IPS-11a (cell line): ENCODE measurements around the gene NLRP13.
"Not testable (repeated sequence)": the region's sequence is repeated elsewhere in the genome, so short reads cannot be mapped to it uniquely, and the experiment has no call there.

Experiments
- H3K4me3 ChIP-seq: one replicate; pipeline ENCODE4 v1.5.1; 2013; ENCODE audit warnings: low read depth, low read length, control low read depth

NLRP13 gene, protein sequence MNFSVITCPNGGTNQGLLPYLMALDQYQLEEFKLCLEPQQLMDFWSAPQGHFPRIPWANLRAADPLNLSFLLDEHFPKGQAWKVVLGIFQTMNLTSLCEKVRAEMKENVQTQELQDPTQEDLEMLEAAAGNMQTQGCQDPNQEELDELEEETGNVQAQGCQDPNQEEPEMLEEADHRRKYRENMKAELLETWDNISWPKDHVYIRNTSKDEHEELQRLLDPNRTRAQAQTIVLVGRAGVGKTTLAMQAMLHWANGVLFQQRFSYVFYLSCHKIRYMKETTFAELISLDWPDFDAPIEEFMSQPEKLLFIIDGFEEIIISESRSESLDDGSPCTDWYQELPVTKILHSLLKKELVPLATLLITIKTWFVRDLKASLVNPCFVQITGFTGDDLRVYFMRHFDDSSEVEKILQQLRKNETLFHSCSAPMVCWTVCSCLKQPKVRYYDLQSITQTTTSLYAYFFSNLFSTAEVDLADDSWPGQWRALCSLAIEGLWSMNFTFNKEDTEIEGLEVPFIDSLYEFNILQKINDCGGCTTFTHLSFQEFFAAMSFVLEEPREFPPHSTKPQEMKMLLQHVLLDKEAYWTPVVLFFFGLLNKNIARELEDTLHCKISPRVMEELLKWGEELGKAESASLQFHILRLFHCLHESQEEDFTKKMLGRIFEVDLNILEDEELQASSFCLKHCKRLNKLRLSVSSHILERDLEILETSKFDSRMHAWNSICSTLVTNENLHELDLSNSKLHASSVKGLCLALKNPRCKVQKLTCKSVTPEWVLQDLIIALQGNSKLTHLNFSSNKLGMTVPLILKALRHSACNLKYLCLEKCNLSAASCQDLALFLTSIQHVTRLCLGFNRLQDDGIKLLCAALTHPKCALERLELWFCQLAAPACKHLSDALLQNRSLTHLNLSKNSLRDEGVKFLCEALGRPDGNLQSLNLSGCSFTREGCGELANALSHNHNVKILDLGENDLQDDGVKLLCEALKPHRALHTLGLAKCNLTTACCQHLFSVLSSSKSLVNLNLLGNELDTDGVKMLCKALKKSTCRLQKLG

DNA sequence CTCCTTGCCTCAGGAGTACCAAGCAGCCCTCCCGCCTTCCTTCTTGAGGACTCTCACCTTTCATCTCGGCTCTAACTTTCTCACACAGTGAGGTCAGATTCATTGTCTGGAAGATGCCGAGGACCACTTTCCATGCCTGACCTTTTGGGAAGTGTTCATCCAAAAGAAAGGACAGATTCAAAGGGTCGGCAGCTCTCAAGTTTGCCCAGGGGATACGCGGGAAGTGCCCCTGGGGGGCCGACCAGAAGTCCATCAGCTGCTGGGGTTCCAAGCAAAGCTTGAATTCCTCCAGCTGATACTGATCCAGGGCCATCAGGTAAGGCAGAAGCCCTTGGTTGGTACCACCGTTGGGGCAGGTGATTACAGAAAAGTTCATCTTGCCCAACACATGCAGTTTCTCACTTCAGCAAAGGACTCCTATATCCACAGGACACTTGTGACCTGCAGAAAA, at the start of gene NLRP13:
Gene NLRP13, minus strand, starts transcription at position 401 of the 451 bp plus-strand sequence. Its CDS starts 25 bp downstream, at position 376.
- no peak within 1 kb of the TSS for H3K4me3 ChIP-seq

DNA sequence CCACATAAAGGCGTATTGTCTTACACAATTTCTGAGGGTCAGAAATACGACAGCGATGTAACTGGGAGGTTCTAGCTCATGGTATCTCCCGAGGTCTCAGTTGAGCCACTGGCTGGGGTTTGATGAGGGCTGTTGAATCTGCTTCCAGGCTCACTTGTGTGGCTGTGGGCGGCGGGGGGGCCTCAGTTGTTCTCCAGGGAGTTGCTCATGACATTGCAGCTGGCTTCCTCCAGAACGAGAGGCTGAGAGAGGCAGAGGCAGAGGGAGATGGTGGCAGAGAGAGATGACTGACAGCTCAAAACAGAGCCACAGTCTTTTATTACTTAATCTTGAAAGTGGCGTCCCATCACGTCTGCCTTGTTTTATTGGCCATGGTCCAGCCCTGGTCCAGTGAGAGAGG, 48.3 kb upstream of the NLRP13 start:
- H3K4me3 ChIP-seq: no peak overlapping the region

DNA sequence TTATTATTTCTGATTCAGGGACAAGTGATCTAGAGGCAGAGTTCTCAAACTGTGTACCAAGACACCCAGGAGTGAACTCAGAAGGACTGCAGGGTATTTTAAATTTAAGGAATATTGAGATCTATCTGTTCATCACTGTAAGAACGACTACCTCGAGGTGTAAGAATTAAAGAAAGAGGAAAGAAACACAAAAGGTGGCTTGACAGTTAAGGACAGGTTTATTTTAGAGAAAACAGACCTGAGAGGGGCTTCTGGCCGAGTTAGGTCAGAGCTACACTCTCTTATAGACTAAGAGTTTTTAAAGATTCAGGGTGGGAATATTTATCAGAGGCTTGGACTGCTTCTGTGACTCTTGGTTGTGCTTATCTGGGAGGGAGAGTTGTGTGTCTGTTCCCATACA, 41.8 kb upstream of the NLRP13 start:
- no peak overlapping the region for H3K4me3 ChIP-seq

DNA sequence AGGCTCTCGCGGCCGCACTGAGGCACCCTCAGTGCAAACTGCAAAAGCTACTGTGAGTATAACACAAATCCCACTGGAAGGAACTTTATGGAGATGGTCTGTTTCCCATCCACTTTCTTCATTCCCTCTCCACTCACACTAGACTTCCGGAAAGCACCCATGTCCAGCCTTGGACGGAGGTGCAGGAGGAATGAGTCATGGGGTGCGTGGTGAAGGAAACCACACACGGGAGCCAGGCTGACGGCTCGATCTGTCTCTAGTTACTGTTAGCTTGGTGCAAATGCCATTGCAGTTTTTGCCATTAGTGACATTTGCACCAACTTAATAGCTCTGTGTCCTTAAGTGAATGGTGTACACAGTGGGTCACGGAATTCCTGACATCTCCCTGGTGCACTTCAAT, 30.1 kb upstream of the NLRP13 start:
- no peak overlapping the region for H3K4me3 ChIP-seq

DNA sequence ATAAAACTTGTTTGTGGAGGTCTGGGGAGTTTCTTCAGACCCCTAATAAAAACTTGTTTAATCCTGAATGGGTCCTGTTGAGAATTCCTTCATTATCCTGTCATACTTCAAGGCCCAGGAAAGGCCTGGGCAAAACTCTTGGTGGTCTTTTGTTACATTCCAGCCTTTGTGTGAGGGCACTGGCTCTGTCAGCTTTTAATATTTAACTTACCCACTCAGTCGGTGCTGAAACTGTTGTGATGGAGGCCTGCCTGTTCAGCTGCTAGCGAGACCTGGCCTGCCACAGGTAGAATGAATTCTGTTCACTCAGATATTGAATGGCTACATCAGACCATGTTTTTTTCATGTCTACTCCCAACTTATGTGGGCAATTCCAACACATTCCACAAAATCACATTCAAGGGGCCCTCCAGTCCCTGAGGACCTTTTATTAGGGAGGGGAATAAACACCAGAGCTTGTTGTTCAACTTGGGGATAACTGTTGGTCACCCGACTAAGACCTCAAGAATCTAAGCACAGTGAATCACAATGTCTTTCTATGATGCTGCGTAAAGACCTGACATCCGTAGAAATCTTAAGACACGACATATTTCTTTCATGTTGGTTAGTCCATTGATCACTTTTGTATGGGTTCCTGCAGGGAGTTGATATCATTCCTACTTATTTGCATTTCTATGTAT, 28.0 kb upstream of the NLRP13 start:
- no peak overlapping the region for H3K4me3 ChIP-seq

DNA sequence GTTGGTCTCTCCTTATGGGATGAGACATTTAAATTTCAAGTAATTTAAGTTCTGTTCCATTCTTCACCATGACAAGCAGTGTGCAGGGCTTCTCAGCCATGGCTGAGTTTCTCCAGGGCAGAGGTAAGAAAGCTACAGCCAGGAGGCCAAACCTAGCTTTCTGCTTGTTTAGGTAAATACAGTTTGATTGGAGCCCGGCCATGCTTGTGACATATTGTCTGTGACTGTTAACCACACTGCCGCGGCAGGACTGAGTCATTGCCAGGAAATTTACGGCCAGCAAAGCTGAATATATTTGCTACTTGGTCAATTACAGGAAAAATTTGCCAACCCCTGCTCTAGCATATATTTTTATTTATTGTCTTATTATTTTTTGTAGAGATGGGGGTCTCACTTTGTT, 26.2 kb upstream of the NLRP13 start:
- no peak overlapping the region for H3K4me3 ChIP-seq

DNA sequence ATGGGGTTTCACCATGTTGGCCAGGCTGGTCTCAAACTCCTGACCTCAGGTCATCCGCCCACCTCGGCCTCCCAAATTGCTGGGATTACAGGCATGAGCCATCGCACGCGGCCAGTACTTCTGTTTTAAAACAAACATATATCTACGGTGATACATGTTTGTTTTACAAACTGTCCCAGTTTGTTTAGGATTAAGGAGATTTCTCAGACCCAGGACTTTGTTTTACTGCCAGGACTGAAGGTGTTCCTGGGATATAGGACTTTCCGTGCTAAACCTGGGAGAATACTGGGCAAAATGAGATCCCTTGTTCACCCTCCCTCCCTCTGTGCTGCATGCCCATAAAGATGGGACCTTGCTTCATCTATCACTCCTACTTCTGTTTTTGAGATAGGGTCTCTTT, 24.3 kb upstream of the NLRP13 start:
- H3K4me3 ChIP-seq: no peak overlapping the region

DNA sequence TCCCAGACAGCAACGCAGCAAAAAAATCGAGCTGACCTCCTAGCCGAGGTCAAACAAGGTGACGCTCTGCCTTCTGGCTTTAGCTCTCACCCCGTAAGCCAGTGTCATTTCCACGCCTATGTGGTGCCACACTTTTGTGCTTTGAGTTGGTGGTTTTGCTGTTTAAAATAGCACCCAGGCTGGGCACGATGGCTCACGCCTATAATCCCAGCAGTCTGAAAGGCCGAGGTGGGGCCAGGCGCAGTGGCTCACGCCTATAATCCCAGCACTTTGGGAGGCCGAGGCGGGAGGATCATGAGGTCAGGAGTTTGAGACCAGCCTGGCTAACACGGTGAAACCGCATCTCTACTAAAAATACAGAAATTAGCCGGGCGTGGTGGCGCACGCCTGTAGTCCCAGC, 18.4 kb upstream of the NLRP13 start:
- not testable (repeated sequence) for H3K4me3 ChIP-seq

DNA sequence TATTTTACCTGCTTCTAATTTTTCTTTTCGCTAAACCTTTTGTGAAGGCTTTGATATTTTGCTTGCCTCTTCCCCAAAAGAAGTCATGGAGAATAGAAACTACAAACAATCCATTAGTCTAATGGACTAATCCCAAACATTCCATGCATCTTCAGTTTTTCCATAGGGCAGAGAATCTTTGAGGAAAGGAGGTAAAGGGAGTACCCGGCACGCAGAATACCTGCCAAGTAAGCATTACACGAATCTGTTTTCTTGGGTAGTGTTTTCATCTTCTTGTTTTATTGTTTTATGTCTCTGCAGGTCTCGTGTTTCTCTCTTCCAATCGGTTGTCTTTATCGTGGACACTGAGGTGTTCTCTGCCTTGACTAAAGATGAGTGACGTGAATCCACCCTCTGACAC, 15.4 kb upstream of the NLRP13 start, which contains the start of gene NLRP8:
Gene NLRP8, plus strand, starts transcription at position 301 of the 400 bp plus-strand sequence.
- H3K4me3 ChIP-seq: no peak within 1 kb of the TSS

DNA sequence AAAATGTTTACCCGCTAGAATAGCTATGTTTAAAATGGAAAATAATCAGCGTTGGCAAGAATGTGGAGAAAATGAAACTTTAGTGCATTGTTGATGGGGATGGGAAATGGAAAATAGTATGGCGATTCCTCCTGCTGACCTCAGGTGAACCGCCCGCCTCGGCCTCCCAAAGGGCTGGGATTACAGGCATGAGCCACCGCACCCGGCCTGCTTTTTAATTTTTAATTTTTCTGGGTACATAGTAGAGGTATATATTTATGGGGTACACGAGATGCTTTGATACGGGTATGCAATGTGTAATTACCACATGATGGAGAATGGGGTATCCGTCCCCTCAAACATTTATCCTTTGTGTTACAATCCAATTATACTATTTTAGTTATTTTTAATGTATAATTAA, 8.2 kb upstream of the NLRP13 start:
- H3K4me3 ChIP-seq: no peak overlapping the region

DNA sequence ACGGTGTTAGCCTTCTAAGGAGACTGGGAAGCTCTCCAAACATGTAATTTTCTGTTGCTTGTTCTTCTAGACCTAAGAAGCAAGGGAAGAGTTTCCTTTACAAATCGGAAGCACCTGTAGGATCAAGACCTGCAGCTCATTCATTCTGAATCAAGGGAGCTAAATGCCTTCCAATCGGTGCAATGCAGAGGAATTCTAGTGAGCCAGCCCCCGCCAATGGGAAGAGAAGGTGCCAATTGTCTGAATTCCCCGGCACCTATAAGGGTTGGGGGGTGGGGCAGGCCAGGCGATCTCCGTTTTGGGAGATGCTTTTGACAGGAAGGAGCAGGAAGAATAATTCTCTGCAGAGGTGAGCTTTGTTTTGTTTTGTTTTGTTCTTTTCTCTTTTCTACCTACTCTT, 7.1 kb upstream of the NLRP13 start:
- no peak overlapping the region for H3K4me3 ChIP-seq

DNA sequence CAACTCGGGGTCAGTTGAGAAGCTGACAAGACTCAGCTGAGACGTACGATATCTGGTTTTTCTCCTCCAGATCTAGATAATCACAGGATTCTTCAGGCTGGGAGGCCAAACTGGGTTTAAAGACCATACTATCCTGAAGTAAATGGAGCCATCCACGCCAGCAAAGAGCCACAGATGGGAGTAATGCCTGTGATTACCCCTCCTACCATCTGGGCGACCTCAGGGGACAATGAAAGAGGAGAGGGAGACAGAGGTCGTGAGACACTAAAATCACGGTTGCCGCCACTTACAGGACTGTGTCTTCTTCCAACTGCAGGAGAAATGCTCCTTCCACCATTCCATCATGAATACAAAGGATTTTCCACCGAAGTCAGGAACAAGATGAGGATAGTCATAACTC, 3.1 kb upstream of the NLRP13 start:
- H3K4me3 ChIP-seq: no peak overlapping the region

DNA sequence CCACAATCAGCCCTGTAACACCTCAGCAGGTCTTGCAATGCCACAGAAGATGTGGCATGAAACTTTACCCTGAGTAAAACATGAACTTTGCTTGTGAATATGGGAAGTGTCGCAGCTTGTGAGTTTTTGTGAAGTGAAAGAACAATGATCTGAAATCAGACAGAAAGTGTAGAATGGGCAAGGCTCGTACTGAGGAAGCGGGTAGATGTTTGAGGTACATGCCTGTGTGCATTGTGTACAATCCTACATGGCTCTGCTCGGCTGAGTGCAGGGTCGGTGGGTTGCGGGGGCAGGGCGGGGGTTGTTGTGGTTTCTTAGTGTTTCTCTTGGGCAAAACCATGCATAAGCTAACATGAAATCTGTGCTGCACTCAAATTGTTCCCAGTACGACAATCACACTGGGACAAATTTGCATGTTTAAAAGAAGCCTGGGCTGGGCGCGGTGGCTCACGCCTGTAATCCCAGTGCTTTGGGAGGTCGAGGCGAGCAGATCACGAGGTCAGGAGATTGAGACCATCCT, 1.1 kb downstream of the NLRP13 start:
- H3K4me3 ChIP-seq: no peak overlapping the region

DNA sequence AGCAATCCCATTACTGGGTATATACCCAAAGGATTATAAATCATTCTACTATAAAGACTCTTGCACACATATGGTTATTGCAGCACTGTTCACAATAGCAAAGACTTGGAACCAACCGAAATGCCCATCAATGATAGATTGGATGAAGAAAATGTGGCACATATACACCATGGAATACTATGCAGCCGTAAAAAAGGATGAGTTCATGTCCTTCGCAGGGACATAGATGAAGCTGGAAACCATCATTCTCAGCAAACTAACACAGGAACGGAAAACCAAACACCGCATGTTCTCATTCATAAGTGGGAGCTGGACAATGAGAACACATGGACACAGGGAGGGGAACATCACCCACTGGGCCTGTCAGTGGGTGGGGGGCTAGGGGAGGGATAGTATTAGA, 2.9 kb downstream of the NLRP13 start:
- not testable (repeated sequence) for H3K4me3 ChIP-seq

DNA sequence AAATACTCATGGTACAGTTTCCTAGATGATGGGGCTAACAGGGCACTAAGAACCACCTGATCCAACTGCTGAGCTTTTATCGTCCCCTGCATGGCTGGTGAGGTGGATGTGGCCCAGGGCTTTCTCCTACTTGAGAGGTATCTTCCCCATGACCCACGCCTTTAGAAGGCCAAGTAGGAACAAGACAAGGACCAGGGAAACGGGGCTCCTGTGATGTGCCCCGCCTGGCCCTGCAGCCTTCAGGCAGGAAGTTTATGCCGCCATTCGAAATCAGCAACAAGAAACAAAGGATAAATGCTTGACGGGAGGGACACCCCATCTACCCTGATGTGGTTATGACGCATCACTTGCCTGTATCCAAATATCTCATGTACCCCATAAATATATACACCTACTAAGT, 4.1 kb downstream of the NLRP13 start:
- no peak overlapping the region for H3K4me3 ChIP-seq

DNA sequence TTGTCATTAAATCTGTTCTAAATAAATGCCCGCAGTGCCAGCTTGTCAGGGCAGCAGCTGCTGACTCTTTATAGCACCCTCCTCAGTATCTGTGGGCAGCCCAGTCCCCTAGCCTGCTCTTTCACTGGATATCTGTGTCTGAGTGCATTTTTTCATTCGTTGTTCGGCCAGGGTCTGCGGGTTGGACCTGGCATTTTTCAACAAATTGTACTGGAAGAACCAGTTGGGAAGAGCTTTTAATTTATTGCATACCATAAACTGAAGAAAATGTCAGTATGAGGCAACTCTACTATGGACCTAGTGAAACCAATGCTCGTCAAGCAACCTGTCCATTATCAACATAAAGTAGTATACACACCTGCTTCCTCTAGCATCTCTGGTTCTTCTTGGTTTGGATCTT, 8.6 kb downstream of the NLRP13 start:
- H3K4me3 ChIP-seq: no peak overlapping the region

DNA sequence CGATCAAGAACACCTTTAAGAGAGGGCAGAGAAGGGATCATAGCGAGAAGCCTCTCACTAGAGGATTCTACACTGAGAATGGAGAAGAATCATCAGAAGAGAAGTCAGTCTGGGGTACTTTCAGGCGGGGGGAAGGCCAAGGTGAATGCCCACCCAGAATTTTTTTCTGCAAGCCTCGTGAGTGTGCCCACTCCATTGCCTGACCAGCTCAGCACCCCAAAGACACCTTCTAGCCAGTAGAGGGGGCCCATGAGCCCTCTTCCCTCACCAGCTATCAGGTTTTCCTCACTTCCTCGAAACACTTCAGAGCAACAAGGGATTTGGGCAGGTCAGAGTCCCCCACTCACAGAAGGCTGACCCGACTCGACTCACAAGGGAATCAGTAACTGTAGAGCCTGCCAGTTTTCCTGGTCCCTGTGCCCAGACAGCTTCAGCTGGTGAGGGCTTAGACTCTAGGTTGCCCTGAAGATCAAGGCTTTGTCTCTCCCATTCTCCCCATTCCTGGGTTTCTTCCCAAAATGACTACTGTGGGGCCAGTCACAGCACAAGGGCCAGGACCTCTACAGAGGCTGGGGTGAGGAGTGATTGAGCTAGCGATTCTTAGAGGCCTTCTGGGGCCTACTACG, 18.4 kb downstream of the NLRP13 start:
- H3K4me3 ChIP-seq: no peak overlapping the region

DNA sequence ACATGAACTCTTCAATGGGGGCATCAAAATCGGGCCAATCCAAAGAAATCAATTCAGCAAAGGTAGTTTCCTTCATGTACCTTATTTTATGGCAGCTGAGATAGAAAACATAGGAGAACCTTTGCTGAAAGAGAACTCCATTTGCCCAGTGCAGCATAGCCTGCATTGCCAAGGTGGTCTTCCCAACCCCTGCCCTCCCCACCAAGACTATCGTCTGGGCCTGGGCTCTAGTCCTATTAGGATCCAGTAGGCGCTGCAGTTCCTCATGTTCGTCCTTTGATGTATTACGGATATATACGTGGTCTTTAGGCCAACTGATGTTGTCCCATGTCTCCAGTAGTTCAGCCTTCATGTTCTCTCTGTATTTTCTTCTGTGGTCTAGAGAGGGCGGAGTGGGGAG, 19.2 kb downstream of the NLRP13 start:
- H3K4me3 ChIP-seq: no peak overlapping the region

DNA sequence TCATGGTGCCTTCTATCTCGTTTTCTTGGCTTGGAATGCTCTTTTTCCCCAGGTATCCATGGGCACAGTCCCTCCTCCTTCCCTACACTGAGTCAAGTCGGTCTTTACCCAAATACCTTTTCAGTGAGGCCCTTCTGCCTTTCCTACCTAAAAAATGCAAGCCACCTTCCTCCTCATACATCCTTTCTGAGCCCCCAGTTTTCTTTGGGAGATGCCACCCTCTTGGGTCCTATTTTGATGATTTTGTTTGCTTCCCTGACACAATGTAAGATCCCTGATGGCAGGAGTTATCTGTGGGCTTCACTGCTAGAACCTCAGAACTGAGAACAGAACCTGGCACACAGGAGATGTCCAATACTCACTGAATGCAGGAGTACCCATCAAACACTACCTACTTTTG, 22.3 kb downstream of the NLRP13 start:
- H3K4me3 ChIP-seq: no peak overlapping the region

DNA sequence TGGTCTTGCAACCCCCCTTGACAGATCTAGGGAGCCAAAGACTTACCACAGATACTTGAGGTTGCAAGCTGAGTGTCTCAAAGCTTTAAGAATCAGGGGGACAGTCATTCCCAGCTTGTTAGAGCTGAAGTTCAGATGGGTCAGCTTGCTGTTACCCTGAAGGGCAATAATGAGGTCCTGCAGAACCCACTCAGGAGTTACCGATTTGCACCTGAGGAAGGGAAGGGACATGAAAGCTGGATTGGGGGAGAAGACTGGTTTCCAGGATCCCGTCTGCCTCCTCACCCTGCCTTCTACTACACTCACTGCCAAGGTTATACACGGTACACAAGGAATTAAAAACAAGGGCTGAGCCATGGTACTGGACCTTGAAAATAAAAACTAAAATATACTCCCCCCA, 24.4 kb downstream of the NLRP13 start:
- H3K4me3 ChIP-seq: no peak overlapping the region
